22Rv1 (cell line): ENCODE measurements around the gene AICDA.

ENCODE experiments used
- H3K27ac ChIP-seq: fragments of 450-650 bp; 2 replicates; pipeline ENCODE4 v1.5.1; 2017
- CTCF ChIP-seq: fragments of 450-650 bp; IDR thresholded peaks from 2 replicates; pipeline ENCODE4 v1.5.1; 2017; ENCODE audit warnings: mild to moderate bottlenecking
- ZFX ChIP-seq: fragments of 450-650 bp; IDR thresholded peaks from 2 replicates; pipeline ENCODE4 v1.6.1; 2017; ENCODE audit warnings: antibody characterized with exemption, borderline replicate concordance

Gene AICDA

GRCh38 chr12:8564656-8565055 lies 48.0 kb downstream of the AICDA start:
- H3K27ac ChIP-seq = no peak overlapping the region
- TF ChIP-seq CTCF (no peak), ZFX (no peak)

- no peak overlapping the region for H3K27ac ChIP-seq
- TF ChIP-seq ZFX (no peak), CTCF (no peak)
Measured at GRCh38 chr12:8563356-8563755, 49.3 kb downstream of the AICDA start.

GRCh38 chr12:8562310-8562709 lies 50.3 kb downstream of the AICDA start:
- H3K27ac ChIP-seq = no peak overlapping the region
- TF ChIP-seq ZFX (no peak), CTCF (peak; percentile 73)

GRCh38 chr12:8561011-8561410 lies 51.6 kb downstream of the AICDA start:
- TF ChIP-seq ZFX (no peak), CTCF (no peak)
- no peak overlapping the region for H3K27ac ChIP-seq

- no peak overlapping the region for H3K27ac ChIP-seq
- no peak for TF ChIP-seq ZFX
- TF ChIP-seq CTCF = no peak
Measured at GRCh38 chr12:8559676-8560075, 53.0 kb downstream of the AICDA start.

- H3K27ac ChIP-seq = no peak overlapping the region
- TF ChIP-seq CTCF (no peak), ZFX (no peak)
Measured at GRCh38 chr12:8556531-8557097, 56.0 kb downstream of the AICDA start.

- no peak overlapping the region for H3K27ac ChIP-seq
- TF ChIP-seq ZFX (no peak), CTCF (no peak)
Measured at GRCh38 chr12:8554451-8555195, 58.0 kb downstream of the AICDA start.
